Keratinocyte (primary cell): ENCODE data around the gene CLCN5. TPM values are rescaled to one million over a fixed set of nuclear protein-coding genes. Genes with fewer than 3 reads are reported as not detected.

Source experiments
- DNase-seq: peaks from one replicate; pipeline ENCODE4 v3.0.0-alpha.2; 2011; ENCODE audit warnings: low read depth, missing footprints, low spot score
- FAIRE-seq: peaks from 2 replicates; lab custom pipeline; 2011; peaks lifted over from hg19 to GRCh38; lab: Jason Lieb, UNC
- H2AFZ ChIP-seq: 2 replicates; pipeline ENCODE4 v1.6.0; 2012; ENCODE audit warnings: low read length, control low read depth, inconsistent platforms; ENCODE audit not compliant: control insufficient read depth
- H3K27ac ChIP-seq: 2 replicates; pipeline ENCODE4 v1.5.1; 2011; ENCODE audit warnings: low read length; ENCODE audit not compliant: control insufficient read depth, insufficient read depth
- H3K27me3 ChIP-seq: 3 replicates; pipeline ENCODE4 v1.6.0; 2011; ENCODE audit warnings: low read length; ENCODE audit not compliant: control insufficient read depth, insufficient read depth; ENCODE audit errors: extremely low read depth
- H3K36me3 ChIP-seq, 2 experiments: 2 replicates in 1 of 2; 3 replicates in 1 of 2; pipeline ENCODE4 v1.5.1; 2011; ENCODE audit warnings: low read length in 2 of 2, mild to moderate bottlenecking in 1 of 2; ENCODE audit not compliant: control insufficient read depth in 2 of 2, insufficient read depth in 2 of 2; ENCODE audit errors: extremely low read depth in 1 of 2
- H3K4me1 ChIP-seq: 3 replicates; pipeline ENCODE4 v1.5.1; 2011; ENCODE audit warnings: low read length; ENCODE audit not compliant: control insufficient read depth, insufficient read depth; ENCODE audit errors: extremely low read depth
- H3K4me2 ChIP-seq: 3 replicates; pipeline ENCODE4 v1.6.0; 2011; ENCODE audit warnings: low read depth, low read length; ENCODE audit not compliant: control insufficient read depth, insufficient read depth; ENCODE audit errors: extremely low read depth
- H3K4me3 ChIP-seq, 3 experiments: fragments of 200-600 bp in 1 of 3; sonication (generic) in 1 of 3; 2 replicates in 2 of 3; 3 replicates in 1 of 3; pipeline ENCODE4 v1.5.1; 2011 to 2016; ENCODE audit warnings: low read length in 3 of 3, mild to moderate bottlenecking in 3 of 3, control low read depth in 2 of 3, inconsistent platforms in 1 of 3, low read depth in 1 of 3, mixed read lengths in 1 of 3, mixed run types in 1 of 3, moderate library complexity in 1 of 3; ENCODE audit not compliant: control insufficient read depth in 2 of 3, insufficient read depth in 2 of 3; ENCODE audit errors: extremely low read depth in 1 of 3
- H3K79me2 ChIP-seq: 2 replicates; pipeline ENCODE4 v1.6.0; 2012; ENCODE audit warnings: low read length; ENCODE audit not compliant: control insufficient read depth, insufficient read depth
- H3K9ac ChIP-seq: 3 replicates; pipeline ENCODE4 v1.6.0; 2011; ENCODE audit warnings: low read length; ENCODE audit not compliant: control insufficient read depth, insufficient read depth; ENCODE audit errors: extremely low read depth
- H3K9me1 ChIP-seq: 3 replicates; pipeline ENCODE4 v1.6.0; 2011; ENCODE audit warnings: low read length; ENCODE audit not compliant: control insufficient read depth, insufficient read depth; ENCODE audit errors: extremely low read depth
- H3K9me3 ChIP-seq: 2 replicates; pipeline ENCODE4 v1.5.1; 2012; ENCODE audit warnings: low read depth, low read length; ENCODE audit not compliant: control insufficient read depth
- H4K20me1 ChIP-seq: 3 replicates; pipeline ENCODE4 v1.6.0; 2011; ENCODE audit warnings: low read length; ENCODE audit not compliant: control insufficient read depth, insufficient read depth; ENCODE audit errors: extremely low read depth
- EZH2 ChIP-seq: IDR thresholded peaks from one replicate; pipeline ENCODE4 v1.6.1; 2012; ENCODE audit warnings: inconsistent platforms, mild to moderate bottlenecking, low read length, moderate library complexity
- dilution Hi-C: fragments of 300-500 bp; cut with MboI; formaldehyde crosslinking; loops from one replicate; pipeline ENCODE4 v1.7.0; 2020; ENCODE audit warnings: low sequenced_read_pairs; ENCODE audit not compliant: extremely low pct_ligation_motif_present
- polyA plus RNA-seq, 5 experiments: library from polyadenylated mRNA; depleted of rRNA in 3 of 5; stranded (reverse) in 3 of 5; stranded (forward) in 1 of 5; unstranded in 1 of 5; fragments of >200 nt; gene quantifications; 1 replicate in 1 of 5; 2 replicates in 3 of 5; 3 replicates in 1 of 5; pipeline versions ENCODE4 v1.2.1 to v1.2.3, GENCODE V29; 2011 to 2012; ENCODE audit warnings: missing spikeins in 2 of 5, low read depth in 1 of 5, low replicate concordance in 1 of 5
- TF ChIP-seq, protein P1 (sequence below), 3 experiments: IDR thresholded peaks in 1 of 3; conservative IDR thresholded peaks in 1 of 3; optimal IDR thresholded peaks in 1 of 3; 2 replicates in 2 of 3; 3 replicates in 1 of 3; pipeline versions ENCODE3 to v1.5.1; 2011; ENCODE audit warnings: low read length in 3 of 3, mild to moderate bottlenecking in 3 of 3, moderate library complexity in 2 of 3, control low read depth in 1 of 3, inconsistent platforms in 1 of 3; ENCODE audit not compliant: insufficient read depth in 2 of 3; ENCODE audit errors: extremely low read depth in 1 of 3

Gene CLCN5
- polyA plus RNA-seq, 1 donor (not counting 4 experiments of a cell fraction or from before 2014, with no cell fraction given) = 3.9 TPM

DNA sequence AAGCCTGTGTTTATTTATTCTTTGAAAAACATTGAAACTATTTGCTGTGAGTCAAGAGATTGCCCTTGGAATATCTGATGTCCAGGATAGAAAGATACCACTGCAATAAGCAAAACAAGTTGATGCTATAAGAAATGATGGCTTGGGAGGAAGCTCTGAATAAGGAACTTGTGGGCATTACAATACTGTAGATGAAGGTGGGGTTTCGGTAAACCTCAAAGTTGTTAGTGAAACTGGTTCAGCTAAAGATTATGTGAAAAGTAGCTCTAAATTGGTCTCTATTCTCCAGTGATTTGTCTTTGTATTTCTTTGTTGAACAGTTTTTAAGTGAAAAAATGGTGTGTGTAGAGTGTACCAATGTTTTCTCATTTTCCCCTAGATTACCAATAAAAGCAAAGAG is 149.7 kb downstream of the CLCN5 start:
- Histone ChIP-seq H3K36me3 (no peaks in the 10 kb centered on the region), H3K79me2 (no peaks in the 10 kb centered on the region), H3K9me3 (no peaks in the 10 kb centered on the region), H3K27me3 (no peaks in the 10 kb centered on the region), H3K9me1 (no peaks in the 10 kb centered on the region), H4K20me1 (no peaks in the 10 kb centered on the region), H3K4me3 (no peak overlapping the region), H3K27ac (no peak overlapping the region), H3K4me2 (no peak overlapping the region), H3K9ac (no peak overlapping the region), H2AFZ (no peak overlapping the region), H3K4me1 (no peaks in the 10 kb centered on the region)
- DNase-seq (no peak), FAIRE-seq (no peak)
- dilution Hi-C loops = no loop called here
- TF ChIP-seq, protein P1, sequence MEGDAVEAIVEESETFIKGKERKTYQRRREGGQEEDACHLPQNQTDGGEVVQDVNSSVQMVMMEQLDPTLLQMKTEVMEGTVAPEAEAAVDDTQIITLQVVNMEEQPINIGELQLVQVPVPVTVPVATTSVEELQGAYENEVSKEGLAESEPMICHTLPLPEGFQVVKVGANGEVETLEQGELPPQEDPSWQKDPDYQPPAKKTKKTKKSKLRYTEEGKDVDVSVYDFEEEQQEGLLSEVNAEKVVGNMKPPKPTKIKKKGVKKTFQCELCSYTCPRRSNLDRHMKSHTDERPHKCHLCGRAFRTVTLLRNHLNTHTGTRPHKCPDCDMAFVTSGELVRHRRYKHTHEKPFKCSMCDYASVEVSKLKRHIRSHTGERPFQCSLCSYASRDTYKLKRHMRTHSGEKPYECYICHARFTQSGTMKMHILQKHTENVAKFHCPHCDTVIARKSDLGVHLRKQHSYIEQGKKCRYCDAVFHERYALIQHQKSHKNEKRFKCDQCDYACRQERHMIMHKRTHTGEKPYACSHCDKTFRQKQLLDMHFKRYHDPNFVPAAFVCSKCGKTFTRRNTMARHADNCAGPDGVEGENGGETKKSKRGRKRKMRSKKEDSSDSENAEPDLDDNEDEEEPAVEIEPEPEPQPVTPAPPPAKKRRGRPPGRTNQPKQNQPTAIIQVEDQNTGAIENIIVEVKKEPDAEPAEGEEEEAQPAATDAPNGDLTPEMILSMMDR (optimal IDR thresholded peaks at IDR 0.05 in 1 of 3, IDR thresholded peaks at IDR 0.05 in 1 of 3, conservative IDR thresholded peaks at IDR 0.05 in 1 of 3; ENCODE audit: extremely low read depth in 1 of 3, insufficient read depth in 2 of 3, low read length in 3 of 3) = no peak
- no peak for TF ChIP-seq EZH2

DNA sequence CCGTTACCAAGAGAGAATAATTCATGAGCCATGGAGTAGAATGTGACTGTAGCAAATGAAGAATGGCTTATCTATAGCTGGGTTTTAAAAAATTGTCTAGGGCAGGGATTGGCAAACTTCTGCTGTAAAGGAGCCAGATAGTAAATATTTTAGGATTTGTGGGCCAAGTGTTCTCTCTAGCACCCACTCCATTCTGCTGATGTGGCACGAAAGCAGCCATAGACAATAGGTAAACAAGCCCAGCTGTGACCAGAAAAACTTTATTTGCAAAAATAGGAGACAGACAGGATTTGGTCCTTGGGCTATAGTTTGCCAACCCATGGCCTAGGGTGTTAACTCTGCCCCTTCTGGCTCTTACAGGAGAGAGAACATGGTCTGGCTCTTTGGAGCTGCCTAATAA is 151.2 kb downstream of the CLCN5 start:
- Histone ChIP-seq H3K9me3 (no peaks in the 10 kb centered on the region), H3K4me3 (no peak overlapping the region), H3K27ac (no peak overlapping the region), H3K27me3 (no peaks in the 10 kb centered on the region), H4K20me1 (no peaks in the 10 kb centered on the region), H3K9ac (no peak overlapping the region), H3K4me2 (no peak overlapping the region), H2AFZ (no peak overlapping the region), H3K9me1 (no peaks in the 10 kb centered on the region), H3K79me2 (no peaks in the 10 kb centered on the region), H3K4me1 (no peaks in the 10 kb centered on the region), H3K36me3 (no peaks in the 10 kb centered on the region)
- TF ChIP-seq EZH2 = no peak
- TF ChIP-seq, protein P1 (optimal IDR thresholded peaks at IDR 0.05 in 1 of 3, IDR thresholded peaks at IDR 0.05 in 1 of 3, conservative IDR thresholded peaks at IDR 0.05 in 1 of 3; ENCODE audit: extremely low read depth in 1 of 3, insufficient read depth in 2 of 3, low read length in 3 of 3) = no peak
- DNase-seq (no peak), FAIRE-seq (no peak)
- dilution Hi-C loops = no loop called here
